ENCODE data around the gene ZNF14. TPM values are rescaled to one million over a fixed set of nuclear protein-coding genes. Genes with fewer than 3 reads are reported as not detected.
"Not testable (repeated sequence)": the region's sequence is repeated elsewhere in the genome, so short reads cannot be mapped to it uniquely, and the experiment has no call there.

The ZNF14 gene
- total RNA-seq, 4 donors from 2014 or later: 5.0 to 8.5 (median 5.5) TPM

- DNase-seq (ENCODE audit: low spot score) (no peak), ATAC-seq (ENCODE audit: low FRiP score) (no peak)
- TF ChIP-seq CTCF (IDR thresholded peaks at IDR 0.05): no peak
Observed at GRCh38 chr19:19748249-19748938, 15.5 kb upstream of the ZNF14 start.

- ATAC-seq (ENCODE audit: low FRiP score) (no peak), DNase-seq (ENCODE audit: low spot score) (no peak)
- no peak for TF ChIP-seq CTCF (IDR thresholded peaks at IDR 0.05)
Observed at GRCh38 chr19:19747357-19748220, 14.7 kb upstream of the ZNF14 start.

- DNase-seq (ENCODE audit: low spot score) (no peak), ATAC-seq (ENCODE audit: low FRiP score) (no peak)
- no peak for TF ChIP-seq CTCF (IDR thresholded peaks at IDR 0.05)
Observed at GRCh38 chr19:19746286-19747213, 13.6 kb upstream of the ZNF14 start.

- ATAC-seq (ENCODE audit: low FRiP score) (no peak), DNase-seq (ENCODE audit: low spot score) (no peak)
- TF ChIP-seq CTCF (IDR thresholded peaks at IDR 0.05): no peak
Observed at GRCh38 chr19:19745496-19746285, 12.8 kb upstream of the ZNF14 start.

- no peak for DNase-seq (ENCODE audit: low spot score)
- ATAC-seq (ENCODE audit: low FRiP score): no peak
- TF ChIP-seq CTCF (IDR thresholded peaks at IDR 0.05): no peak
Observed at GRCh38 chr19:19744641-19745040, 11.7 kb upstream of the ZNF14 start.

- DNase-seq (ENCODE audit: low spot score); ATAC-seq (ENCODE audit: low FRiP score): not testable (repeated sequence)
Observed at GRCh38 chr19:19743921-19744320, 11.0 kb upstream of the ZNF14 start.

Data from omental fat pad (tissue), 4 donors.